ENCODE data around the gene KMT5B.

KMT5B gene

GRCh38 chr11:68150037-68150436 lies 63.1 kb downstream of the KMT5B start:
- no peak overlapping the region for H3K4me2 ChIP-seq (ENCODE audit: low read length)

GRCh38 chr11:68149417-68149816 lies 63.7 kb downstream of the KMT5B start:
- H3K4me3 ChIP-seq (ENCODE audit: low read length), result no peak overlapping the region
- no peaks in the 10 kb centered on the region for H3K9me3 ChIP-seq (replicated peaks; ENCODE audit: low read length)
- no peak overlapping the region for H3K9ac ChIP-seq (ENCODE audit: low read depth, low read length)
- H3K4me1 ChIP-seq (ENCODE audit: control insufficient read depth, insufficient read depth, low read length), result no peaks in the 10 kb centered on the region
- H3K36me3 ChIP-seq (ENCODE audit: insufficient read depth, low read length), result no peaks in the 10 kb centered on the region
- H3K4me2 ChIP-seq (ENCODE audit: low read length), result no peak overlapping the region
- H3K27me3 ChIP-seq (ENCODE audit: control insufficient read depth, insufficient read depth, low read length), result no peaks in the 10 kb centered on the region

More at GRCh38 chr11:68150037-68150436, 63.1 kb downstream of the KMT5B start:
- Histone ChIP-seq H3K4me1 (ENCODE audit: control insufficient read depth, insufficient read depth, low read length) (no peaks in the 10 kb centered on the region), H3K36me3 (ENCODE audit: insufficient read depth, low read length) (no peaks in the 10 kb centered on the region), H3K9me3 (replicated peaks; ENCODE audit: low read length) (no peaks in the 10 kb centered on the region), H3K9ac (ENCODE audit: low read depth, low read length) (no peak overlapping the region), H3K4me3 (ENCODE audit: low read length) (no peak overlapping the region), H3K27me3 (ENCODE audit: control insufficient read depth, insufficient read depth, low read length) (no peaks in the 10 kb centered on the region)

GRCh38 chr11:68148879-68149278 lies 64.2 kb downstream of the KMT5B start:
- H3K36me3 ChIP-seq (ENCODE audit: insufficient read depth, low read length), result no peaks in the 10 kb centered on the region
- H3K9ac ChIP-seq (ENCODE audit: low read depth, low read length), result no peak overlapping the region
- H3K4me3 ChIP-seq (ENCODE audit: low read length), result no peak overlapping the region
- no peaks in the 10 kb centered on the region for H3K27me3 ChIP-seq (ENCODE audit: control insufficient read depth, insufficient read depth, low read length)
- H3K4me2 ChIP-seq (ENCODE audit: low read length), result no peak overlapping the region
- no peaks in the 10 kb centered on the region for H3K9me3 ChIP-seq (replicated peaks; ENCODE audit: low read length)
- no peaks in the 10 kb centered on the region for H3K4me1 ChIP-seq (ENCODE audit: control insufficient read depth, insufficient read depth, low read length)

GRCh38 chr11:68148071-68148805 lies 64.9 kb downstream of the KMT5B start:
- Histone ChIP-seq H3K36me3 (ENCODE audit: insufficient read depth, low read length) (no peaks in the 10 kb centered on the region), H3K4me1 (ENCODE audit: control insufficient read depth, insufficient read depth, low read length) (no peaks in the 10 kb centered on the region), H3K4me2 (ENCODE audit: low read length) (no peak overlapping the region), H3K9ac (ENCODE audit: low read depth, low read length) (no peak overlapping the region), H3K9me3 (replicated peaks; ENCODE audit: low read length) (no peaks in the 10 kb centered on the region), H3K4me3 (ENCODE audit: low read length) (no peak overlapping the region), H3K27me3 (ENCODE audit: control insufficient read depth, insufficient read depth, low read length) (no peaks in the 10 kb centered on the region)

- H3K4me1 ChIP-seq (ENCODE audit: control insufficient read depth, insufficient read depth, low read length), result no peaks in the 10 kb centered on the region
- no peaks in the 10 kb centered on the region for H3K36me3 ChIP-seq (ENCODE audit: insufficient read depth, low read length)
- no peaks in the 10 kb centered on the region for H3K9me3 ChIP-seq (replicated peaks; ENCODE audit: low read length)
- no peak overlapping the region for H3K9ac ChIP-seq (ENCODE audit: low read depth, low read length)
- H3K4me2 ChIP-seq (ENCODE audit: low read length), result no peak overlapping the region
- H3K27me3 ChIP-seq (ENCODE audit: control insufficient read depth, insufficient read depth, low read length), result no peaks in the 10 kb centered on the region
- H3K4me3 ChIP-seq (ENCODE audit: low read length), result no peak overlapping the region
Observed at GRCh38 chr11:68146704-68147474, 66.2 kb downstream of the KMT5B start.

- Histone ChIP-seq H3K9ac (ENCODE audit: low read depth, low read length) (no peak overlapping the region), H3K4me2 (ENCODE audit: low read length) (no peak overlapping the region), H3K9me3 (replicated peaks; ENCODE audit: low read length) (no peaks in the 10 kb centered on the region), H3K4me3 (ENCODE audit: low read length) (no peak overlapping the region), H3K4me1 (ENCODE audit: control insufficient read depth, insufficient read depth, low read length) (no peaks in the 10 kb centered on the region), H3K36me3 (ENCODE audit: insufficient read depth, low read length) (no peaks in the 10 kb centered on the region), H3K27me3 (ENCODE audit: control insufficient read depth, insufficient read depth, low read length) (no peaks in the 10 kb centered on the region)
Observed at GRCh38 chr11:68146010-68146540, 67.0 kb downstream of the KMT5B start.

GRCh38 chr11:68145120-68145866 lies 67.8 kb downstream of the KMT5B start:
- no peak overlapping the region for H3K9ac ChIP-seq (ENCODE audit: low read depth, low read length)
- H3K9me3 ChIP-seq (replicated peaks; ENCODE audit: low read length), result no peaks in the 10 kb centered on the region
- H3K4me3 ChIP-seq (ENCODE audit: low read length), result no peak overlapping the region
- H3K4me2 ChIP-seq (ENCODE audit: low read length), result no peak overlapping the region
- no peaks in the 10 kb centered on the region for H3K36me3 ChIP-seq (ENCODE audit: insufficient read depth, low read length)
- no peaks in the 10 kb centered on the region for H3K27me3 ChIP-seq (ENCODE audit: control insufficient read depth, insufficient read depth, low read length)
- H3K4me1 ChIP-seq (ENCODE audit: control insufficient read depth, insufficient read depth, low read length), result no peaks in the 10 kb centered on the region

- Histone ChIP-seq H3K36me3 (ENCODE audit: insufficient read depth, low read length) (no peaks in the 10 kb centered on the region), H3K4me2 (ENCODE audit: low read length) (no peak overlapping the region), H3K9me3 (replicated peaks; ENCODE audit: low read length) (no peaks in the 10 kb centered on the region), H3K27me3 (ENCODE audit: control insufficient read depth, insufficient read depth, low read length) (peaks cover 3% of the 10 kb centered on the region), H3K4me3 (ENCODE audit: low read length) (no peak overlapping the region), H3K9ac (ENCODE audit: low read depth, low read length) (no peak overlapping the region), H3K4me1 (ENCODE audit: control insufficient read depth, insufficient read depth, low read length) (no peaks in the 10 kb centered on the region)
Observed at GRCh38 chr11:68143310-68143689, 69.8 kb downstream of the KMT5B start.

GRCh38 chr11:68142441-68143309 lies 70.4 kb downstream of the KMT5B start:
- no peak overlapping the region for H3K9ac ChIP-seq (ENCODE audit: low read depth, low read length)
- no peaks in the 10 kb centered on the region for H3K36me3 ChIP-seq (ENCODE audit: insufficient read depth, low read length)
- no peak overlapping the region for H3K4me3 ChIP-seq (ENCODE audit: low read length)
- no peaks in the 10 kb centered on the region for H3K4me1 ChIP-seq (ENCODE audit: control insufficient read depth, insufficient read depth, low read length)
- H3K4me2 ChIP-seq (ENCODE audit: low read length), result no peak overlapping the region
- H3K27me3 ChIP-seq (ENCODE audit: control insufficient read depth, insufficient read depth, low read length), result peaks cover 8% of the 10 kb centered on the region
- H3K9me3 ChIP-seq (replicated peaks; ENCODE audit: low read length), result no peaks in the 10 kb centered on the region

GRCh38 chr11:68142028-68142412 lies 71.1 kb downstream of the KMT5B start:
- Histone ChIP-seq H3K4me1 (ENCODE audit: control insufficient read depth, insufficient read depth, low read length) (no peaks in the 10 kb centered on the region), H3K4me3 (ENCODE audit: low read length) (no peak overlapping the region), H3K36me3 (ENCODE audit: insufficient read depth, low read length) (no peaks in the 10 kb centered on the region), H3K27me3 (ENCODE audit: control insufficient read depth, insufficient read depth, low read length) (peaks cover 8% of the 10 kb centered on the region), H3K9ac (ENCODE audit: low read depth, low read length) (no peak overlapping the region), H3K9me3 (replicated peaks; ENCODE audit: low read length) (no peaks in the 10 kb centered on the region), H3K4me2 (ENCODE audit: low read length) (no peak overlapping the region)

Measured in skeletal muscle satellite cell (primary cell).